VCaP (cell line): ENCODE measurements around the gene MX1.
A peak's percentile ranks its signal among the peaks of the same experiment; 100 is the strongest.

Experiments
- H3K27ac ChIP-seq: fragments of 450-650 bp; 2 replicates; pipeline ENCODE4 v1.5.1; 2017
- CTCF ChIP-seq: fragments of 450-650 bp; conservative IDR thresholded peaks from 2 replicates; pipeline ENCODE4 v1.5.1; 2017; ENCODE audit warnings: mild to moderate bottlenecking, moderate library complexity

MX1 gene

GRCh38 chr21:41480086-41480690, 54.1 kb downstream of the MX1 start:
- no peak for TF ChIP-seq CTCF

GRCh38 chr21:41481191-41481590, 55.2 kb downstream of the MX1 start:
- TF ChIP-seq CTCF, result no peak
- peak overlapping the region; percentile 100 for H3K27ac ChIP-seq

More at GRCh38 chr21:41480086-41480690, 54.1 kb downstream of the MX1 start:
- peak overlapping the region; percentile 100 for H3K27ac ChIP-seq

GRCh38 chr21:41482301-41482700, 56.3 kb downstream of the MX1 start:
- H3K27ac ChIP-seq, result peak overlapping the region; percentile 100
- TF ChIP-seq CTCF, result no peak

- peak overlapping the region; percentile 100 for H3K27ac ChIP-seq
- no peak for TF ChIP-seq CTCF
Observed at GRCh38 chr21:41482980-41483379, 56.9 kb downstream of the MX1 start.

GRCh38 chr21:41483415-41483814, 57.4 kb downstream of the MX1 start:
- H3K27ac ChIP-seq, result peak overlapping the region; percentile 100
- TF ChIP-seq CTCF, result no peak

GRCh38 chr21:41483973-41484372, 57.9 kb downstream of the MX1 start:
- H3K27ac ChIP-seq, result peak overlapping the region; percentile 100
- no peak for TF ChIP-seq CTCF

GRCh38 chr21:41487082-41487481, 61.0 kb downstream of the MX1 start:
- H3K27ac ChIP-seq, result peak overlapping the region; percentile 100
- no peak for TF ChIP-seq CTCF
